Activated gamma-delta T cell (primary cell): Measurements from ENCODE around the gene RBM5.
"Not testable (repeated sequence)": the region's sequence is repeated elsewhere in the genome, so short reads cannot be mapped to it uniquely, and the experiment has no call there.

Experiments
- DNase-seq: peaks from one replicate; lab custom pipeline; 2025; lab: John Stamatoyannopoulos, UW
- total RNA-seq, 2 donors: gene quantifications; one replicate each; lab custom pipeline; 2026; lab: John Stamatoyannopoulos, UW

RBM5 gene
- total RNA-seq: 304 to 327 reads per million in 2 donors

DNA sequence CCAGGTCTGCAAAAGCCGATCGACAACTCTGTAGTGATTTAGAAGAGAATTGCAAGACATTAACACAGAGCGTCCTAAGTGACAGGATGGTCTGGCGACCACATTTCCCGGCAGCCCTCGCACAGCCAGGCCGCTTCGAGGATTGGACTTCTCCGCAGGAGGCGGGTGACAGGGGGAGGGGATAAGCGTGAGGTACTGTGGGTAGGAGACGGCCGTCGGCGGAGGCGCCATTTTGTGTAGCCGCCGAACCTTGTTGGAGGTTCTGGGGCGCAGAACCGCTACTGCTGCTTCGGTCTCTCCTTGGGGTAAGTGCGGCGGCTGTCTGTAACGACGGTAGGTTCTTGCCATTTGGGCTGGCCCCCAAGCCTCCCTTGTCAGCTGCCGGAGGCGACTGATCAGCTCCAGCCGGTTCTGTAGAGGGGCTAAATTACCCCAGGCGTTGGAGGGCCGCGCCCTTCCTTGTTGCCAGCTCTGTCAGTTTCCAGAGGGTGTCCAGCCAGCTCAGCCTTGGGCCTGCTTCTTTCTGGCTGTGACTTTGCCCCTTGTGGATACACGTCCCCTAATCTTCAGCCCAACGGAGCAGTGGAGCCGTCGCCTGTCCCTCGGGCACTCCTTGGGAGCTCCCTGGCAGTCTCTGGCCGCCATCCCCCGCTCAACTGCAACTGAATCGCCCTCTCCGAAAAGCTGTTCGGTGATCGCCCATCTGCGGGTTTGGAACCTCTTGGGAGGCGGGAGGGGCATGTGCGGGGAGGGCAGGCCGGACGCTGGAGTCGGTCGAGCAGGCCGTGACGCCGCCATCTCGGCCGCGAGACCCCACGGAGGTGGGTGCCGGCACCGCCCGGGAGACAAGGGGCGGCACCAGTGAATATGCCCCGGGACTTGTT lies at the start of gene RBM5:
RBM5 (plus strand) TSS at position 195 of the 884 bp plus-strand sequence. CDS start 1,516 bp downstream, outside the sequence.
- peak; percentile 66 for DNase-seq

DNA sequence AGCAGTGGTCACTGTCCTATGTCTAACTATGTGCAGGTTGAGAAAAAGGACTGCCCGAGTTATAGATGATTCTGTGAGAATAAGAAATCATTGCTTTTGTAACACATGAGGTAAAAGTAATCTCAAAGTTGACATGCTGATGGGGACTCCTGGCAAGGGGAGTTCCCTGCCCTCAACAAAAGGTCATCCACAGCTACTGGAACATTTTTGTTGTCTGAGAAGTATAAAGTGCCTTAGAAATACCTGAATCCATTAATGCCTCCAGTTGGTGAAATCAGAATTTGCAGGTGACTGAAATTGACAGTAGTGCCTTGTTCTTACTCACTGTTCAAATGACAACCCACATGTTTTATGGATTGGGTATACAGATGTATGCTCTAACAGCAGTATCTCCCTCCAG lies 43.7 kb upstream of the RBM5 start:
- DNase-seq: no peak

DNA sequence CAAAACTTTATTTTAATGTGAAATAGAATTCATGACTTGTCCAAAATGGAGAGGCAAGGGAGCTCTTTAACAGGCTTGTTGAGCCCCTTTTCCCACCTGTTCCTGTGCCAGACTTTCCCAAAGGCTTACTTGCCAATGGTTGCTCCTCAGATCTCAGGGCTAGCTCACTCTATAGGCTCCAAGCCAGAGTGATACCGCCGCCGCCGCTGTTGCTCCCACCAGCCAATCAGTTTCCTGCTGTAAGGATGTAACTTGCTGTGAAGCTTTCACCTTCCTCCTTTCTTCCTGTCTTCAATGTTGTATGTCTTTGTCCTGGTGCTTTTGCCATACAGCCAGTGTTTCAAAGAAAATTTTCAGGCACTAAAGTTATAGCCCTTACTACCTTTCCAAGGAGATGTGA lies 41.3 kb upstream of the RBM5 start:
- no peak for DNase-seq

DNA sequence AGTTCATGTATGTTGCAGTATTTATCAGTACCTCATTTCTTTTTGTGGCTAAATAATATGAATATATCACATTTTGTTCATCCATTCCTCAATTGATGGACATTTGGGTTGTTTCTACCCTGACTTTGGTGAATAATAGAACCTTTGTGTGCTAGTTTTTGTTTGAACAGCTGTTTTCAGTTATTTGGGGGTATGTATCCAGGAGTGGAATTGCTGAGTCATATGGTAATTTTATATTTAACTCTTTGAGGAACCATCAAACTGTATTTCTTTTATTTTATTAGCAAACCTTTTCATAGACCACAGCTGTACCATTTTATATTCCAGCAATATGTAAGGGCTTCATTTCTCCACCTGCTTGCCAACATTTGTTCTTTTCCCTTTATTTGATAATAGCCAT lies 38.4 kb upstream of the RBM5 start:
- DNase-seq: no peak

DNA sequence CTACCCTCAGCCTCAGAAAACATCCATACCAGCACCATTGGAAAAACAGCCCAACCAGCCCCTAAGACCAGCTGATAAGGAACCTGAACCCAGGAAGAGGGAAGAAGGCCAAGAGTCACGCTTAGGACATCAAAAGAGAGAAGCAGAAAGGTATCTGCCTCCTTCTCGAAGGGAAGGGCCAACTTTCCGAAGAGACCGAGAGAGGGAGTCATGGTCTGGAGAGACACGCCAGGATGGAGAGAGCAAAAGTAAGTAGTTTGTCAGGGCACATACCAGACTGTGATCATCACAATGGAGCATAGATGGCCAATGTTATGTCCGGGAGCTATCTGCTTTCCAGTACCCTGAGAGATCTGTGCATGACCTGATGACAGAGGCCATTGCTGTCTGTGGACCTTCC lies 31.0 kb upstream of the RBM5 start:
- DNase-seq: no peak

DNA sequence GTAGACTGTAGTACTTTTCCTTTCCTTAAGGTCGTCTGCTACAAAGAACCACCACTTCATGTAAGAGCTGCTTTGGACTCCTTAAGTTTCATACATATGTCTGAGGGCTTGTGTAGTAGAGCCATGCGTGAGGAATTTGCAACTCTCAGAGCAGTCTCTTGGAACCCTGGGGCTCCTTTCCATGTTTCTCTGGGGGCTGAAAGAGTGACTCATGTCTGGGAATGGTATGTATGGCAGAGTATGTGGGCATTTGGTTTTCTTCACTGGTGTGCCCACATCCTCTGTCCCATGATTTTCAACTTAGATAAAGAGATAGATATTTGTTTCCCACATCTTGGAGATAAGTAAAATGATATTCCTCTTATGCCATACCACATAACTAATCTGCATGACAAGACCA lies 20.6 kb upstream of the RBM5 start:
- DNase-seq: no peak

DNA sequence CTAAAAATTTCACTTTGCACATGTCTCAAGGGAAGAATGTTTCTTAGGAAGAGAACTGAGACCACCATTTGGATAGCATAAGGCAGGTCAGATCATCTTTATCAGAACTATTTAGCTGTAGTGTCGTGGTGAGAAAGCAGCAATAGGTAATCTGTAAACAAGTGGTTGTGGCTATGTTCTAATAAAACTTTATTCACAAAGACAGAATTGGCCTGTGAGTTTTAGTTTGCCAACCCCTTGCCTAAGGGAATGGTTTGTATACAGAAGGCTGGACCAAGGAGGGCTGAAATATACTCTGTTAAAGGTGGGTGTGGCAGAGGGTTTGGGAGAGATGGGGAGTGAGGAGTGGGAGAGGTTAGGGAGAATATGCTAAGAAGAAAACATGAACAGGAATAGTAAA lies 10.6 kb upstream of the RBM5 start:
- DNase-seq: no peak

DNA sequence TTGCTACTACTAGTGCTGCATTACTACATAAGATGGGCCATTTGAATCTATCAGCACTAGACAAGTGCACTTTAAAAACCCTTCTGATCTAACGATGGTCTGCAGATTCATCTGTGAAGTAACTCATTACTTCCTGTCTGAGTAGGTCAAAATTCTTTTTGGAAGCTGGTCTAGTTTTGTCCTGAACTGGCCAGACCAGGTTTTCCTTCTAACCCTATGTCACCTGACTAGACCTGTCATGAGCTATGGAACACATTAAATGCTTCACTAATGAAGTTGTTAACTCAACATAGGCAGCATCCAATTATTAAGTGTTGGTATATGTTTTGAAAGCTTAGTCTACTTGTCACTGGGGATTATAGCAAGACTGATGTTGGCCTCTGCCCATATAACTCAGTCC lies 10.1 kb upstream of the RBM5 start:
- DNase-seq: no peak

DNA sequence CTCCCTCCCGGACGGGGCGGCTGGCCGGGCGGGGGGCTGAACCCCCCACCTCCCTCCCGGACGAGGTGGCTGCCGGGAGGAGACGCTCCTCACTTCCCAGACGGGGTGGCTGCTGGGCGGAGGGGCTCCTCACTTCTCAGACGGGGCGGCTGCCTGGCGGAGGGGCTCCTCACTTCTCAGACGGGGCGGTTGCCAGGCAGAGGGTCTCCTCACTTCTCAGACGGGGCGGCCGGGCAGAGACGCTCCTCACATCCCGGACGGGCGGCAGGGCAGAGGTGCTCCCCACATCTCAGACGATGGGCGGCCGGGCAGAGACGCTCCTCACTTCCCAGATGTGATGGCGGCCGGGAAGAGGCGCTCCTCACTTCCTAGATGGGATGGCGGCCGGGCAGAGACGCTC lies 3.8 kb upstream of the RBM5 start:
- DNase-seq: not testable (repeated sequence)

DNA sequence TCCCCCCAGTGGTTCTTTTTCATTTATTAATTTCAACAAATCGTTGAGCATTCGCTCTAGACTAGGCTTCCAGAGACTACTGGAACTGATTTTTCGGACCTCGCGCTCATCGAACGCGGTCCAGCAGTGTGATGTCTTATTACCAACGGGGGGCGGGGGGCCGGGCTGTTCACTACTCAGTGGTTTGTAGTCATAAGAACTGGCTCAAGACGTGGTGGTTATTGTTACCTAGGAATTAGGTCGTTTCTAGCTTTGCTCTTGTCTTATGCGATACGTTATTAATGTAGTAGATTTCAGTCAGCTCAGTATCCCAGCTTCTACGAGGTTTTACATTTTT lies 858 bp downstream of the RBM5 start:
- no peak for DNase-seq

DNA sequence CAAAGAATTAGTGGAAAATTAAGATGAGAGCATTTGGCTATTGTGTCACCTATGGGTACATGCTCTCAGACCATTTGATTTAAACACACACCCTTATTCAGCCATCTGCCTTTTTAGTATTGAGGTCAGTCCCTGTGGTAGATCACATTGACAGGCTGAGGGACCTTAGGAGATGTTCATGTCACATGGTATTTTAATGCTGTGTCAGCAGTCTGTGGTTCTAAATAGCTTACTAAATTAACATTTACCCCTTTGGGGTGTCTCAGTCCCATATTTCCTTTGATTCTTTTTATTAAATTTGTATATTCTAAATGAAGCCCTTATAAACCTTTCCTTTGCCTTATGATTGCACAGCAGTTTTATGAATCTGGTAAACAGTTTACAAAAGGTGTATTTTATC lies 2.3 kb downstream of the RBM5 start:
- no peak for DNase-seq

DNA sequence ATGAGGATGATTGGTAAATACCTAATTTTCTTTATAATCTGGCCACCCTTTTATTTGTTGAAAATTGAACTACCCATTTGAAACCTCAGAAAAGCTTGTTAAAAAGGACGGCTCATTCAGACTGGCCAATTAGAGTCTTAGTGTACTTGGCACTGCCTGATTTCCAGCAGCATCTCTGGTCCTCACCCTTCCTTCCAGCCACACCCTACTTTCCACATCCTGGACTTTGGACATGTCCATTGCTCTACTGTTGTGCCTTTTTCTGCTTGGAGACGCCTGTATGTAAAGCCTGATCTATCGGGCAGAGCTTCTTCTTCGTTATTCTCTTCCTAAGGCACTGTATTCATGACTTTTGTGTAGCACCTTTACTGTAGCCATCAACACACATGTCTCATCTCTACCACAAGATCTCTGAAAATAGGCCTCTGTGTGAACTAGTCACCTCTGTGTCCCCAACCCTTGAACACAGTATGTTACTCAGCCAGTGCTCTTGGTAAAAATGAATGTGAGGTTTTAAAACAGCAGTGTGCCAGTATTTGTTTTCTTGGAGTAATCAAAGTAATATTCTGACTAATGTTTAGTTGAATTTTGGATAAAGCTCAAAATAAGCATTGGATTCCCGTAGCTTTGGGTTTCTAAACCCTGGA lies 6.8 kb downstream of the RBM5 start:
- DNase-seq: no peak

DNA sequence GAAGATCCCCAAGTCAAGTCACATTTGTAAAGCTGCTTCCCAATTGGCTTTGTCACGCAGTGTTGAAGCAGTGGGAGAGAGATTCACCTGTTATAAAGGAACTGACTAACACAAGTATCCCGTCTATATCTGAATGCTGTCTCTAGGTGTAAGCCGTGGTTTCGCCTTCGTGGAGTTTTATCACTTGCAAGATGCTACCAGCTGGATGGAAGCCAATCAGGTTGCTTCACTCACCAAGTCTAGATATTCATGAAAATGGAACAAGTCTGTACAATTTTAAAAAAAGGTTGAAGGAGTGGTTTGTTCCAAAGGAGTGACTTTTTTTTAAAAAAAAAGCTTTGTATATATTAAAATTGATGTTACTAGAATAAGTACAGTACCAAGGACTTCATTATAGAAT lies 11.7 kb downstream of the RBM5 start:
- DNase-seq: no peak

DNA sequence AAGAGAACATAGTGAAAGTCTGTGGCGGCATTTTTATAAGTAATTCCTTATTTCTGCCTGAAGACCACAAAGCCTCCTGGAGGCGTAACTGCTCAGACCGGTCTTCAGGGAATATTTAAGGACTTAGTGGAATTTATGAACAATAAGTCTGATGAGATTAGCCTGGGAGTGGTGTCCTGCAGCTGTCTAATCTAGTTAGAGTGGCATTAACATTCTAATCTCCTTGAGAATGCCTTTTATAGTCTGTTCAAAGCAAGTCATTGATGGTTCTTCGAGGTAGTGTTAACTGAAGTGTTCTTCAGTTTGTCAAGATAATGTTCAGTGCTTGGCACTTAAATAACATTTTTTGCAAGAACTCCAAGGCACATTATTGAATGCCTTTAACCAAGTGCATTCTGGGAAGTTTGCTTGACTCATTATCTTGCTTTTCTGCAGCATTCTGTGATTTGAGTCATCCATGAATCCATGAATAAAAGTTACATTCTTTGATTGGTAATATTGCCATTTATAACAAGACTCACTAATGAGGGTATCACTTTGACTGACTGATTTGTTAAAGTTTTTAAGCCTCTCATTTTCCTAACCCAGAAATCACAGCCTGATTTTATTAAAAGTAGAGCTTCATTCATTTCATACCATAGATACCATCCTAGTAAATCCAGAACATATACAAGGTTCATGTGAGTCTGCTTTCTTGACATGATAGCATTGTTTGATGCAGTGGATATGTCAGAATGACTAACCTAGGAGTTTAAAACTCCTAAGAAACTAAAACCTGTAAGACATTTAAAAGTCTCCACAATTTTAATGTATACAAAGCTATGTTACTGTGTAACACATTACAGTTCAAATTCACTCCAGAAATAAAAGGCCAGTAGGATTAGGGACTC lies 12.5 kb downstream of the RBM5 start:
- no peak for DNase-seq

DNA sequence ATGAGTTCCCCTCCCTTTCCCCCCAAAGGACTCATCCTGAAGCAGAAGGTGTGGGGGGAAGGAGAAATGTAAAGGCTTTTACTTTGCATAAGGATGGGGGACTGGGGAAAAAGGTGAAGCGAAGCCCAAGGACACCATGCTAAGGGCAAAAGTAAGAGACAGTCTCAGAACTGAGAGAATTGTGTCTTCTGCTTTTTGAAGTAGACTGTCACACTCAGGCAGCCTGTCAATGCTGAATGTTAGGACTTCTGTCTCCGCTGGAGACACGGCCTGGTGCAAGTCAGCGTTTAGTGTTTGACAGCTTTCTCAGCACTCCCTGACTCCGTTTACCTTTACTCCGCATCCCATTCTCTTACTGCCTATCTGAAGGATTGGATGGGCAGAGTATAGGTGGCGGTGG lies 13.8 kb downstream of the RBM5 start:
- DNase-seq: no peak

DNA sequence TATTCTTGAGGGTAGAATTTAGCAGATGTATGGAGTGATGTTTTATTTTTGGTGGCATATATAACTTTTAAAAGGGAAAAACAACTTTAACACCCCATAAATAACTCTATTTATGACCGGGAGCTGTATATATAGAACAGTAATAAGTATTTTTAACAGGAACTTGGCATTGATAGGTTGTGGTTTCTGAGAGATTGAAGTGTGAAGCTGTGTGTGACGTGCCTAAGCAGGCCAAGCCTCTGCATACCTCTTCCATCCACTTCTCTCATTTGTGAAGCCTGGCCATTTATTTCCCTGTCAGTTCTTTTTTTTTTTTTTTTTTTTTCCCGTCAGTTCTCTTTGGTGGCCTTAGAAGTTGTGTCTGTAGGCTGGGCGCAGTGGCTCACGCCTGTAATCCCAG lies 23.0 kb downstream of the RBM5 start:
- no peak for DNase-seq

DNA sequence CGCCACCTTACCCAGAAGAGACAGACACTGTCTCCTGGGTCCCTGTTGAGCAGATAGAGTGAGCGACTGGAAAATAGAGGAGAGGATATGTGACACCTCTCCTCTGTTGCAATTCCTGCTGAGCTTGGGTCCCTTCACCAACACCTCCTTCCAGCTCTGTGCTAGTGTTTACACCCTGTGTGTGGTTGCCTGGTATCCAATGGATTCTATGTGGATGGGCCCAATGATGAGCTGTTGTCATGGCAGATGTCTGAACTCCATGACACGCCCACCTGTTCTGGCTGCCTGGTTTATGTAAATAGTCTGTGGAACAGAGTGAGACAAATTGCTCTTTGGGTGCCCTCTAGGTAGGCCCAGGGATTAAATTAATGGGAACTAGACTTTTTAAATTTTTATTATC lies 23.7 kb downstream of the RBM5 start:
- no peak for DNase-seq

DNA sequence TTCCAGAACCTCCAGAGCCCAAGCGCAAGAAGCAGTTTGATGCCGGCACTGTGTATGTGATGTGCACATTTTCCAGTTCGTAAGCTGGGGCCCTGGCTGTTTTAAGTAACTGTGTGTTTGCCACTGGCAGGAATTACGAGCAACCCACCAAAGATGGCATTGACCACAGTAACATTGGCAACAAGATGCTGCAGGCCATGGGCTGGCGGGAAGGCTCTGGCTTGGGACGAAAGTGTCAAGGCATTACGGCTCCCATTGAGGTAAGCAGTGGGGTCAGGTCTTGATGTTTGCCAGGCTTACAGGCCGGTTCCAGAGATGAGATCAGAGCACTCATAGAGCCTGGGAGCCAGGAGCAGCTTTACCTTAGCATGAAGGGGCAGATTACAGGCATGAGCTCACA lies 28.4 kb downstream of the RBM5 start:
- DNase-seq: no peak

DNA sequence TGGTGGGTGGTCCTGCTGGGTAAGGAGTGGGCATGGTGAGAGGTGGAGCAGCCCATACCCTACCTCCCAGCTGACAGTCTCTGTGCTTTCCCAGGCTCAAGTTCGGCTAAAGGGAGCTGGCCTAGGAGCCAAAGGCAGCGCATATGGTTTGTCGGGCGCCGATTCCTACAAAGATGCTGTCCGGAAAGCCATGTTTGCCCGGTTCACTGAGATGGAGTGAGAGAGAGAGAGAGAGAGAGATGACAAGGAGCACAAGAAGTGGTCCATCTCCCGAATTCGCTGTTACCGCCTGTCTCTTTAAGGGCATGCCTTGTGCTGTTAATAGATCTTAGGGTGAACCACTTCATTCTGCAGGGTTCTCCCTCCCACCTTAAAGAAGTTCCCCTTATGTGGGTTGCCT lies 29.5 kb downstream of the RBM5 start:
- DNase-seq: no peak

DNA sequence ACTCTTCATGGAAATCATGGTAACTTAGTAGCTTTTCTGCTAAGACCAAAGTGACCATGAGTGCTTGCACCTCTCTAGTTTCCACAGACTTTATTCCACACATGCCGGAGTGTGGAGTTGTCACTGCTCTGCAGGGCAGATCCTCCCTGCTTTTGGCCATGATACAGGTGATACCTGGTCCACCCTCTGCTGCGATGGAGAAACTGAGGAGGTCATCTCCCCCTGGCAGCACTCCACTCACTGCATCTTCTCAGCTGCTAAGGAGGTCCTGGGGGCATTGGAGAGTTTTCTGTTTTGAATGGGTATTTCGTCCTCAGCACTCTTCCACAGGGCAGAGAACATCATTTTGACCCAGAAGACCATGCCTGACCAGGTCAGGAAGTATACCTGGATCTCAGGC lies 31.1 kb downstream of the RBM5 start:
- no peak for DNase-seq

DNA sequence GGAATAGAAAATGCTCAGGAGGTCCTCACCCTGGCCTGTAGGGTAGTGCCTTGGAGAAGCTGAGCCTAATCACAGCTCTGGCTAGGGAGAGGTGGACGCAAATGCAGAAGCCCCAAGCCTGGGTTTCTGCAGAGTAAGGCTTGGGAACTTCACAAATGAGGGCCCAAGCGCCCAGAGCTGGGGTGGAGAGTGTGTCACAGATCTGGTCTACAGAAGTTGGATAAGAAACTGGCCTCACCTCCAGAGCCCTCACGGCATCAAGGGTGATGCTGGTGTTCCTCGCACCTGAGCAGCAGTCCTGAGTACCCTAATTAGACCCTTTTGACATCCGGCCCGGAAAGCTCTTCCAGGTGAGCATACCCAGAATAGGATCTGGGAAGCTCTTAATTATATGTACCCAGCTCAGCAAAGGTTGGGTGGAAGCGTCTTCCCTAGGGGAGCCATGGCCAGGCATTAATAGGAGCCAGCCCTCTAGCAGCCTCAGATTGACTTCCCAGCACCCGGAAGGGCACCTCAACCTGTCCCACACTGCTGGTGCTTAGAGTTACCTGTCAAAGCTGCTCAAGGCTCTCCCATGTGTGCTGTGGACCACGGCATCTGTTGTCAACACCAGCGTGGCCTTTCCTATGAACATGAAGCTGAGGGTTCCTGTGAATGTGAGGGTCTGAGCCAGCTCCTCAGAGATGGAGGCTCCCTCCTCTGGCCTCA lies 31.8 kb downstream of the RBM5 start:
- DNase-seq: no peak
